GM19099 (cell line): ENCODE results near the gene POU5F1.

Experiments used
- POLR2A ChIP-seq: IDR thresholded peaks from 3 replicates; pipeline ENCODE4 v1.6.1; 2011; ENCODE audit warnings: low read depth; ENCODE audit not compliant: insufficient read length; ENCODE audit errors: extremely low read depth

The POU5F1 gene

DNA sequence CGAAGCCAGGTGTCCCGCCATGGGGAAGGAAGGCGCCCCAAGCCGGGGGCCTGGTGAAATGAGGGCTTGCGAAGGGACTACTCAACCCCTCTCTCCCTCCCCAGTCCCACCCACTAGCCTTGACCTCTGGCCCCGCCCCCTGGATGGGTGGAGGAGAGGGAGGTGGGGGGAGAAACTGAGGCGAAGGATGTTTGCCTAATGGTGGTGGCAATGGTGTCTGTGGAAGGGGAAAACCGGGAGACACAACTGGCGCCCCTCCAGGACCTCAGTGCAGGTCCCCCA lies at the start of gene POU5F1:
Gene POU5F1, minus strand, starts transcription at position 83 of the 282 bp plus-strand sequence. Its CDS starts 62 bp downstream, at position 21.
- no peak for TF ChIP-seq POLR2A

DNA sequence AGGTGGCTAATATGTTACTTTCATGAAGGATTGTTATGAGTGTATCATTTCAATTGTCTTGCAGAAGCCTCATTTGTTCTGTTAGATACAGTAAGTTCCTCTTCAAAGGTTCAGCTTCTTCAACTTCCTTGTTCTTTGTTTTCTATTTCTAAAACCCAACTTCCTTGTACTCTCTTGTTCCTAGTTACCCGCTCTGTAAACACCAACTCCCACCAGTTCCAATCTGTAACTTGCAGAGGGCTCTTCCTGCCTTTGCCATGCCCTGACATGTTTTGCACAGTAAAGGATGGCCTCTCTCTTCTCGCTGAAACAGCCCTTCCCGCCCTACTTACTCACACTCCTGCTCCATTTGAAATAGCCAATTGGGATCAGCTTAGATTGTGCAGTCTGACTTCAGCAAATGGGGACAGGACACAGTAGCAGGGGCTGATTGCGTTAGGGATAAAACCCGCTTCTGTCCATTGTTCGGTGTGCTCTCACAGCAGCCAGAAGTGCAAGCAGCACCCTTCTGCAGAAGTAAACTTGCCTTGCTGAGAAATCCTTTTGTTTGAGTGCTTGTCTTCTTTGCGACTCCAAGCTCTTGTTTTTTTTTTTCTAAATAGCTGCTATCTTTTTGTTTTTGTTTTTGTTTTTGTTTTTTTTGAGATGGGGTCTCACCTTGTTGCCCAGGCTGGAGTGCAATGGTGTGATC lies 45.9 kb upstream of the POU5F1 start:
- no peak for TF ChIP-seq POLR2A

DNA sequence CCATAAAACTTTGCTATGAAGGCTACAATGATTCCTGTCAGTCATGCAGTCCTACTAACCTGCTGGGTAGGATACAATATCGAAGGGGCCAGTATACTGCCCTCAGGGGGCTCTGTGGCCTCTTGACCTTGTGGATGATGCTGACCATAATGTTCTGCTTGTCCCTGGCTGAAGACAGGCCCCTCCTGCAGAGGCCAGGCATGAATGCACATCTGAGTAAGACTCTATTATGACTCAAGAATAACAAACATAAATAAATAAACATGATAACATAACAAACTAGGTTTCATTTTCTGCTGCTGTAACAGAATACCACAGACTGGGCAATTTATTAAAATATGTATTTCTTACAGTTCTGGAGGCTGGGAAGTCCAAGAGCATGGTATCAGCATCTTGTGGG lies 44.0 kb upstream of the POU5F1 start:
- TF ChIP-seq POLR2A, result no peak

DNA sequence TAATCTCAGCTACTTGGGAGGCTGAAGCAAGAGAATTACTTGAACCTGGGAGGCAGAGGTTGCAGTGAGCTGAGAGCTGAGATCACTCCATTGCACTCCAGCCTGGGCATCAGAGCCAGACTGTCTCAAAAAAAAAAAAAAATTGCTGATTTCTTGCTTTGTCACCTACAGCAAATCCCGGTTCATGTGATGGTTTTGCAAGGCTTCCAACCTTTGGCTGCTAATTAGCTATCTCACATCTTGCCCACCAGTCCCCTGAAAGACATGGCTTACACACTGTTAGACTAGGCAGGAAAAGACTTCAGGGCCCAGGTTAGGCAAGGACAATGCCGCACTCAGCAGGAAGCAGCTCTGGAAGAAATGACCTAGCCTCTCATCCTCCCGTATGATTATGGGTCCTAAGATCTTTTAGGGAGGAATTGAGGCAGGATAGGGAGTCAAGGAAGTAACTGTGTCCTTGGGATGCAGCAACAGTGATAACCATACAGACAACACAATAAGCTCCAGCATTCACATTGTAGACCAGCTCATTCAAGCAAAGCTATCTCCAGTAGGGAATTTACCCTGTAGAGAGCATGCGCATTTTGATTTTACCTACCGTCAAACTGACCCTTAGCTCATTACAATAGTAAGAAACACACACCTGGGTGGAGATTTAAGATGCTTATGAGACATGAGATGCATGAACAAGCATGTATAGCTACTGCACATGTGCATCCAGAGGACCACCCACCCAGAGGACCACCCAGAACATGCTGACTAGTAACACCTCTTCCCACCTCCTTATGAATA lies 40.5 kb upstream of the POU5F1 start:
- no peak for TF ChIP-seq POLR2A

DNA sequence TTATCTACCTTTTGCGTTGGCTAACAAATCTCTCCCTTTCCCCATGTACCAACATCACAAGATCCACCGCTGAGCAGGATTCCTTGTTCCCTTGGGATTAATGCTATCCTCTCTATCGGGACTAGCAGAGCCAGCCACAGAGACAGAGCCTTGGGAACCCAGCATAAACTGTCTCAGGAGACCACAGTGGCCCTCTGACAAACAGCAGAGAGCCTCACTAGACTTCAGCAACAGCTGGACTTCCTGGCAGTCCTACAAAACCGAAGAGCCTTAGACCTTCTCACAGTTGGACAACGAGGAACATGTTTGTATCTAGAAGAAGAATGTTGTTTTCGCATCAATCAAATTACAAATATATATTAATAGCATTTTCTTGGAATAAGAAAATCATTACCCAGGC lies 39.6 kb upstream of the POU5F1 start:
- no peak for TF ChIP-seq POLR2A

DNA sequence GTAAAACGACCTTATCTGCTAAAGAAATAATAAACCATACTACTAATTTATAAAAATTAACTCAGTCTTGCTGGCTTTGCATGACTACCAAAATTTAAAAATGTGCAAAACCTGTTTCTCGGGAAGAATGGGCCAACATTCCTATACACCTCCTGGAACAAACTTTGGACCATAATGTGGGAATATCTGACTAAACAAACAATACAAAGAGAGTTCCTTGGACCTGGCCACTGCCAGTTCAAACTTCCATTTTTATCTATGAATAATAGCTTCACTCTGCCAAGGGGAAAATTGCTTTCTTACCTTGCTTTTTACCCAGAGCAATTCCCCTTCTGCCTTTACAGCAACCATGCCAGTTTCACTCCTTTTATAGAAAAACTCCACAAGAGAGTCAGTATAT lies 38.7 kb upstream of the POU5F1 start:
- TF ChIP-seq POLR2A, result no peak

DNA sequence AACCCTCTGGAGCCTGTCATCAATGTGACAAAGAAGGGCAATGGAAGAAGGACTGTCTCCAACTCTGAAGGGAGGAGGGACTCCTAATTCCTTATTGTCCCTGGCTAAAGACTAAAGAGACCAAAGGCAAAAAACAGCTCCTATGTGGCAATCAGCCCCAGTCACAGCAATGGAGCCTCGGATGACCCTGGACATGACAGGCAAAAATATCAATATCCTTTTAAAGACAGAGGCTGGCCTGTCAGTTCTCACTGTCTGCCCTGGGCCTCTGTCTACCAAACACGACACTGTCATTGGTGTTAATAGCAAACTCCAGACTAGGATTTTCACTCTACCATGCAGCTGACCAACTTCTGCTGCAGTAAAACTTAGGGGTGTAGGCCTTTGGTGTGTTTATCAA lies 38.0 kb upstream of the POU5F1 start:
- no peak for TF ChIP-seq POLR2A

DNA sequence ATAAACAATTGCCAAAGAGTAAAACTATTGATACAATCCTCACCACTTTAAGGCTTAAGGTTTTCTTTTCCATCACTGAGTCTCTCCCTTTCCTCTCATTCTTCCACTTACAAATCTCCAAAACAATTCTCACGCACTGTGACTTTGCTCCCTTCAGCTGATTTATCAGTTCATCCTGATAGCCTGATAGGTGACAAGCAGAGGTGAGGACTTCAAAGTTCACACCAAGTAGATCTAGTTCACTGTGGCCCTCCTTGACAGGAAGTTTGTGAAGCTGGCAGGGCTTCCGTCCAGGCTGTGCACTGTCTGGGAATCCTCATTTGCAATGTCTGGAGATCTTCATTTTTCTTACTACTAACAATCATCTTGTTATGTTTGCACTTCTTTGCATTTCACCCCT lies 35.2 kb upstream of the POU5F1 start:
- no peak for TF ChIP-seq POLR2A

DNA sequence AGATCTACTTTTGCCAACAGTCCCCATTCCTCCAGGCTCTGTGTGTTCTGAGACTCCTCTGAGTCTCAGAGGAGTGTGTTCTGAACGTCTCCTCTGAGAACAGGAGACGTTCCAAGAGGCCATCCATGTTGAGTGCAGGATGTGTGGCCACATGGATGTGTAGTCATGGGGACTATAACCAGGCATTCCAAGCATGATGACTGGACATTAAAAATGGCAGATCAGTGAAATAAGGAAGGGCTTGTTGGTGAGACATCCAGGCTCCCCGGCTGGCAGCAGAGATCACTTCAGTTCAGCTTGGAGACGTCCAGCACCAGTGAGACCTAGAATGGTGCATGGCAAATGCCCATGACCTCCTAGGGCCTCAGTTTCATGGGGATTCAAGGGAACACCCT lies 34.3 kb upstream of the POU5F1 start:
- TF ChIP-seq POLR2A, result no peak

DNA sequence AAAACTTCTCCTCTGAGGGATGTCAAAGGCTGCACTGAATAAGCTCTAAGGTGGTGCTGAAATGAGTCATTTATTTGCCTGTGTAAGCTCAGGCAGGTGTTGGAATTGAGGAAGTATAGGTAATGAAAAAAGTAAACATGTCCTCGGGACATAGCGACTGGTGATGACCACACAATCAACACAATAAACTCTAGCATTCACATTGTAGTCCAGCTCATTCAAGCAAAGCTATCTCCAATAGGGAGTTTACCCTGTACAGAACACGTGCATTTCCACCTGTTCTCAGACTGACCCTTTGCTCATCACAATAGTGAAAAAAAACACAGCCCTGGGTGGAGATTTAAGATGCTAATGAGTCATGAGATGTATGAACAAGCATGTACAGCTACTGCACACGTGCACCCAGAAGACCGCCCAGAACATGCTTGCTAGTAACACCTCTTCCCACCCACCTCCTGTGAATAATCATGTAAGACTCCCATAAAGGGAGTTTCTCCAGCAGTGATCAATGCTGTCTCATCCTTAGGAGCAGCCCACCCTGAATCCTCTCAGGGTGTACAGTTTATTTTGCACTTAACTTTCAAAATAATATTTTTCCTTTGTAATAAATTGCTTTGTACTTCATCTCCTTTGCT lies 33.0 kb upstream of the POU5F1 start:
- peak; percentile 50 for TF ChIP-seq POLR2A

DNA sequence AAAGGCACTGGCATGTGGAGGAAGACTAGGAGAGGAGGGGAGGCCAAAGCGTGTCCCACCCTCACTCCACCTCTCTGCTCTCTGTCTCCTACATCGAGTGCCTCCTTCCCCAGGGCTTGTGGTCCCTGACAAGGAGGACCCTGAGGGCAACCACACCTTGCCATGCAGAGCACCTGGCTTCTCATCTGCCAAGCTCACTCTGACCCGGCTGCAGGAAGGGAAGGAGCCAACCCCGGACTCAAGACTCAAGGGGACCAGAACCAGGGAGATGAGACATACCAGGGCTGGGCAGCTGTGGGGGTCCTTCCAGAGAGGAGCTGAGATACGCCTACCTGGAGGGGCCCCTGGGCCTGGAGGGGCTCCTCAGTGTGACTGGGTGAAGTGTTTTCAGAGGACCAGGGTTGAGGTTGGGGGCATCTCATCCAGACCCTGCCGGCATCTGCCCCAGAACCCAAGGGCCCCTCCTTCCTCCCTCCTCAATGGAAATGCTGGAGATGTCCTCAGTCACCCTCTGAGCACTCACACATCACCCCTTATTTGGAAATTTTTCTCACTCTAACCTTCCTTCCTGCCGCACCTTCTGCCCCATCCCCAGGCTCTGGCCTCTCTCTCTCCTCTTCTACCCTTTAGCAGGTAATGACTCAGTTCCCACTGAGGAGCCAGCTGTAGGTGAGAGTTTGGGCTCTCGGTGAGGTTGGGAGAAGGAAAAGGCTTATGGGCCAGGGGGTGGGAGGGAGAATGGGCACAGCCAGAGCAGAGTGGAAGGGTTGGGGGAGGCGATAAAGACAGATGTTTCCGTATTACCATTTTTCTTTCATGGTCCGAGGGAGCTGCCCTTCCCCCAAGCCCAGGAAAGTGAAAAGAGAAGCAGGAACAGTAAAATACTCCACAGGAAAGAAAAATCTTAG lies 32.0 kb upstream of the POU5F1 start:
- no peak for TF ChIP-seq POLR2A

DNA sequence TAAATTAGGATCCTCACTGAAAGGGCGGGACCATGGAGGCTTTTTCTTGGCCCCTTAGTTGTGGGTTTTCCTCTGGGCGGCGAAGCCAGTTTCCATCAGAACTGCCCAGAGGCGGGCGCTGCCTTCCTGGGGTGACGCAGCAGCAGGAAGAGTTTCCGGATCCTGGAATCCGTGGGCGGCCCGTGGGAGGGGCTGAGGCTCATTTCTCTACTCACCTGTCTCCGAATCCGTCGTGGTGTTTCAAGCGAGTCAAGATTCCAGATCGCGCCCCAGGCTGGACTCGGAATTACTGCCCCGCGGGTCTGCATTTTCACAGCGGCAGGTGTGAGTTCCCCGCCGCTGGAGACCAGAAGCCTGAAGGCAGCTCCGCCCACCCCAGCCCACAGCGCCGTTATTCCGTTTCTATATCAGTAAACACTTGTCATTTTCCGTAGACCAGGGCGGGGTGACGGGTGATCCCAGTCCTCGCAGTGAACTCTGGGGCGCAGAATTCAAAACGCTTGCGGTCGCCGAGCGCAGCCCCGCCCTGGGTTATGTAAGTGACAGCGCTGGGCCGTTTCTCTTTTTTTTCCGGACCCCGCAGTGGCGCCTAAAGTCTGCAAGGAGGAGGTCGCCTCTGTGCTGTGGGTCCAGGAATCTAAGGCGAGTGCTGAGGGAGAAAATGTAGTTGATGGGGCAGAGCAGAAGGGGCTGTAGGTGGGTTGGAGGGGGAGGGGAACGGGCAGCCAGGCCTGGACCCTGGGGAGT lies 27.2 kb upstream of the POU5F1 start:
- peak; percentile 87 for TF ChIP-seq POLR2A

DNA sequence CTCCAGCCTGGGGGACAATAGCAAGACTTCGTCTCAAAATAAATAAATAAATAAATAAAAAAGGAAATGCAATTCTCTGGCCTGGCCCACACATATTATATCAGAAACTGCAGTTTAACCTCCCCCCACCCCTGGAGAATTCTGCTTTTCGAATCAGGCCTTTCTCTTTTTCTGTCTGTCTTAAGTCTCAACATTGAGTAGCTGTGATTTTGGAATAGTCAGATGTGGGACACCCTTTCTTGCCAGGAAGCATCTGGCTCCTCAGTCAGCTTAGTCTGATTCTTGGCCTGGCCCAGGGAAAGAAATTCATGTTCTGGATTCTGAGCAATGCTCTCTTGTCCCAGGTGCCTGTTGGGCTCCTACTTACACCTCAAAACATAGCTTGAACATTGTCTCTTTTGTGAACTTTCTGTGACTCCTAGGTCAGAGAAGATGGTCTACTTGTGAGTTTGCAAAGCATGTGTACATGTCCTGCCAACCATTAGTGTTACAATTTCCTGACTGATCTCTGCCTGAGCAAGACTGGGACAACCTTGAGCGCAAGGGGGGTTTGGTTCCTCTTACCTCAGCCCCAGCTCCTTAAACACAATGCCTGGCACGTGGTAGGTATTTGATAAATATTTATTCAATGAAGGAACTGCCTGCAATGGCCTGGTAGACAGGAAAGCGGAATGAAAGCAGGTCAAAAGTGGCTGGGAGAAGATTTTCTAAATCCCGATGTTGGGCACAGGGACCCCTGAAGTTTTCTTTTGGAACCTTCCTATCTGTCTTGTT lies 23.8 kb upstream of the POU5F1 start:
- TF ChIP-seq POLR2A, result no peak

DNA sequence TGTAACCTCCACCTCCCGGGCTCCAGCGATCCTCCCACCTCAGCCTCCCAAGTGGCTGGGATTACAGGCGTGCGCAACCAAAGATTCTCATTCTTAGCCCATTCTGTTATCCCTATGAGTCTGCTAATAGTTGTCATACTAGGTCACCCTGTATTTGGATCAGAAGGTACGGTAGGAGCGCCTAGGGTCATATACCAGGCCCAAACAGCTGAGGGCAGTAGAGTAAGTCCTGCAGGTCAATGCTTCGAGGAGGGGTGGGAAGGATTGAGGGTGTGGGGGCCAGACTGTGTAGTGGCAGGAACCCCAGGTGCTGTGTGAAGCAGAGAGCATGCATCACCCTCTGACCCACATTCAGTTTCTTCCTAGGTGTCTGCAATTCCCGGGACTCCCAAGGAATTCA lies 22.7 kb upstream of the POU5F1 start:
- TF ChIP-seq POLR2A, result no peak

DNA sequence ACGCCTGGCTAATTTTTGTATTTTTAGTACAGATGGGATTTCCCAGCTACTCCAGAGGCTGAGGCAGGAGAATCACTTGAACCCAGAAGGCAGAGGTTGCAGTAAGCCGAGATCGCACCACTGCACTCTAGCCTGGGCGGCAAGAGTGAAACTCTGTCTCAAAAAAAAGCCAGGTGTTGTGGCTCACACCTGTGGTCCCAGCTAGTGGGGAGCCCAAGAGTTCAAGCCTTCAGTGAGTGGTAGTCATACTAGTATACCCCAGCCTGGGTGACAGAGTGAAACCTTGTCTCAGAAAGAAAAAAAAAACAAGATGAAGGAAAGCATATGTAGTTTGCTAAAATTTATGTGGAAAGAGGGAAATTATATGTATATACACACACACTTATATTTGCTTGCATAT lies 20.0 kb upstream of the POU5F1 start:
- TF ChIP-seq POLR2A, result no peak
